Kidney (tissue), 14 donors: ENCODE measurements around the gene PALLD. TPM values are rescaled to one million over a fixed set of nuclear protein-coding genes. Genes with fewer than 3 reads are reported as not detected.

ENCODE experiments used
- DNase-seq, 5 donors: peaks; one replicate each; pipeline ENCODE4 v3.0.0-alpha.2; 2013 to 2020
- FAIRE-seq: peaks from 2 replicates; lab custom pipeline; 2012; peaks lifted over from hg19 to GRCh38; lab: Jason Lieb, UNC
- H3K27ac ChIP-seq, 2 donors: one replicate each; pipeline ENCODE4 v1.7.0; 2013; ENCODE audit warnings: low read depth in 2 of 2, low read length in 2 of 2, inconsistent platforms in 1 of 2
- H3K27me3 ChIP-seq: one replicate; pipeline ENCODE4 v1.7.1; 2013; ENCODE audit warnings: low read length, inconsistent platforms; ENCODE audit not compliant: control insufficient read depth, insufficient read depth
- H3K36me3 ChIP-seq, 3 donors: one replicate each; pipeline versions ENCODE4 v1.7.0 to v1.7.1; 2013; ENCODE audit warnings: low read length in 3 of 3, control low read depth in 1 of 3, inconsistent platforms in 1 of 3; ENCODE audit not compliant: insufficient read depth in 3 of 3, control insufficient read depth in 2 of 3
- H3K4me1 ChIP-seq, 3 donors: one replicate each; pipeline versions ENCODE4 v1.7.0 to v1.7.1; 2013; ENCODE audit warnings: low read length in 3 of 3, inconsistent platforms in 1 of 3, low read depth in 1 of 3; ENCODE audit not compliant: control insufficient read depth in 2 of 3, insufficient read depth in 2 of 3
- H3K4me3 ChIP-seq, 3 donors: one replicate each; pipeline versions ENCODE4 v1.7.0 to v1.8.1; 2013; ENCODE audit warnings: low read length in 3 of 3, control low read depth in 1 of 3, inconsistent platforms in 1 of 3
- H3K9ac ChIP-seq, 3 donors: one replicate each; pipeline versions ENCODE4 v1.7.0 to v1.7.1; 2013; ENCODE audit warnings: low read length in 3 of 3, control low read depth in 1 of 3, inconsistent platforms in 1 of 3
- H3K9me3 ChIP-seq, 3 donors: one replicate each; pipeline versions ENCODE4 v1.7.0 to v1.7.1; 2013; ENCODE audit warnings: low read length in 3 of 3, control low read depth in 1 of 3, inconsistent platforms in 1 of 3; ENCODE audit not compliant: control insufficient read depth in 2 of 3, insufficient read depth in 1 of 3
- intact Hi-C: fragments of 100-400 bp; cut with DNase I; formaldehyde crosslinking; loops from one replicate; pipeline ENCODE4 v1.11.1; 2022
- polyA plus RNA-seq: library from polyadenylated mRNA; stranded (reverse); fragments of 350-450 nt; fragmentation: Illumina TruSeq; extraction: RNeasy Lipid Tissue Mini Kit (QIAGEN cat#74804); gene quantifications from one replicate; pipeline ENCODE4 v1.2.3, GENCODE V29; 2014; ENCODE audit warnings: low read depth, low replicate concordance; ENCODE audit not compliant: insufficient read depth
- total RNA-seq: library from RNA; stranded (reverse); fragmentation: NEBNext Ultra II Directional; extraction: Animal tissue kit (Norgen Biotek cat#: 25700); gene quantifications from one replicate; pipeline ENCODE4 v1.2.1, GENCODE V29; 2021
- TF ChIP-seq, protein P1 (sequence below): IDR thresholded peaks from 3 replicates; pipeline ENCODE4 v1.5.1; 2012; ENCODE audit warnings: mild to moderate bottlenecking, moderate library complexity, borderline replicate concordance; ENCODE audit not compliant: insufficient read depth; ENCODE audit errors: extremely low read depth
- donor health status: control.
- donor health status: control.
- donor health status: control.
- donor health status: control.
- donor health status: control.
- donor health status: DM: yes; HTN: yes; CAD: no.
- donor health status: Normal renal cell carcinoma (clear cell type).

PALLD gene
- total and polyA plus RNA-seq, 2 donors from 2014 or later = 43.4 to 120 TPM

- no peak for DNase-seq
- intact Hi-C loops = no loop called here
These were observed 72.4 kb downstream of the PALLD start for GRCh38 chr4:168569066-168569930.

DNA sequence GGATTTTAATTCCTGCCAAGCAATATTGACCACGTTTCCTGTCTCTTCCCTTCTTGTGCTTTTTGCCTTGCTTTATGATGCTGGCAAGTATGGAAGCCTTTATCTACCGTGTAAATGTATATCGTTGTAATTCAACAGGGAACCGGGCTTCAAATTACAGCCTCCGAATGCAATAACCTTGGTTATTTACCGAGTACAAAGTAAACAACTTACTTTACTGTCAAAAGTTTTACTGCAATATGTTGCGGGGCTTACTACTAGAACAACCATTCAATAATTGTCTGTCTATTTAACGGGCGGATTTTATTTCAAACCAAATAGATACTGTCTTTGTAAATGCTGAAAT lies 73.1 kb downstream of the PALLD start:
- TF ChIP-seq, protein P1, sequence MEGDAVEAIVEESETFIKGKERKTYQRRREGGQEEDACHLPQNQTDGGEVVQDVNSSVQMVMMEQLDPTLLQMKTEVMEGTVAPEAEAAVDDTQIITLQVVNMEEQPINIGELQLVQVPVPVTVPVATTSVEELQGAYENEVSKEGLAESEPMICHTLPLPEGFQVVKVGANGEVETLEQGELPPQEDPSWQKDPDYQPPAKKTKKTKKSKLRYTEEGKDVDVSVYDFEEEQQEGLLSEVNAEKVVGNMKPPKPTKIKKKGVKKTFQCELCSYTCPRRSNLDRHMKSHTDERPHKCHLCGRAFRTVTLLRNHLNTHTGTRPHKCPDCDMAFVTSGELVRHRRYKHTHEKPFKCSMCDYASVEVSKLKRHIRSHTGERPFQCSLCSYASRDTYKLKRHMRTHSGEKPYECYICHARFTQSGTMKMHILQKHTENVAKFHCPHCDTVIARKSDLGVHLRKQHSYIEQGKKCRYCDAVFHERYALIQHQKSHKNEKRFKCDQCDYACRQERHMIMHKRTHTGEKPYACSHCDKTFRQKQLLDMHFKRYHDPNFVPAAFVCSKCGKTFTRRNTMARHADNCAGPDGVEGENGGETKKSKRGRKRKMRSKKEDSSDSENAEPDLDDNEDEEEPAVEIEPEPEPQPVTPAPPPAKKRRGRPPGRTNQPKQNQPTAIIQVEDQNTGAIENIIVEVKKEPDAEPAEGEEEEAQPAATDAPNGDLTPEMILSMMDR = no peak
- Histone ChIP-seq H3K36me3 (no peaks in the 10 kb centered on the region), H3K9me3 (no peaks in the 10 kb centered on the region), H3K27ac (no peak overlapping the region), H3K9ac (no peak overlapping the region), H3K4me1 (no peaks in the 10 kb centered on the region), H3K27me3 (no peaks in the 10 kb centered on the region), H3K4me3 (no peak overlapping the region)
- intact Hi-C loops = no loop called here
- no peak for FAIRE-seq
- no peak for DNase-seq

More at GRCh38 chr4:168569066-168569930, 72.4 kb downstream of the PALLD start:
- H3K4me1 ChIP-seq = no peaks in the 10 kb centered on the region
- FAIRE-seq = no peak
- no peaks in the 10 kb centered on the region for H3K27me3 ChIP-seq
- H3K4me3 ChIP-seq = no peak overlapping the region
- H3K9me3 ChIP-seq = no peaks in the 10 kb centered on the region
- H3K9ac ChIP-seq = no peak overlapping the region
- no peak overlapping the region for H3K27ac ChIP-seq
- TF ChIP-seq, protein P1 = no peak
- no peaks in the 10 kb centered on the region for H3K36me3 ChIP-seq

DNA sequence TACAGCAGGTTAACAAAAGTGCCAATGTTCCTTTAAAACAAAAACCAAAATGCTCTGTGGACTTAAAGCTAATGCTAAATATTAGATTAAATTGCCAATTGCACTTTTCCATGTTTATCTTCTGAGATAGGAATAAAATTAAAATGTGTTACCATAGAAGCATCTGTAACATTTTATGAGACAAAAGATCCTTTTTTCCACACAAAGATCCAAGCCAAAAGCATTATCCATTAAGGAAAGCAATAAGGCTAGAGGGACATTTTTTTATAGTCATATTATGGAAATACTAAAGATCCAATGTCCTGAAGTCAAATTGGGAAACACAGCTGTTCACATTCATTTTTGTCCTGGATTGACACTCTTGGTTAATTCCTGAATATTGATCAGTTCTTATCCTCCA lies 73.6 kb downstream of the PALLD start:
- no peak for FAIRE-seq
- Histone ChIP-seq H3K9ac (no peak overlapping the region), H3K27me3 (no peaks in the 10 kb centered on the region), H3K9me3 (no peaks in the 10 kb centered on the region), H3K4me3 (no peak overlapping the region), H3K4me1 (no peaks in the 10 kb centered on the region), H3K27ac (no peak overlapping the region), H3K36me3 (no peaks in the 10 kb centered on the region)
- TF ChIP-seq, protein P1 = no peak
- DNase-seq = no peak
- intact Hi-C loops = no loop called here
